Measurements from ENCODE around the gene LRRC66.

LRRC66 gene

DNA sequence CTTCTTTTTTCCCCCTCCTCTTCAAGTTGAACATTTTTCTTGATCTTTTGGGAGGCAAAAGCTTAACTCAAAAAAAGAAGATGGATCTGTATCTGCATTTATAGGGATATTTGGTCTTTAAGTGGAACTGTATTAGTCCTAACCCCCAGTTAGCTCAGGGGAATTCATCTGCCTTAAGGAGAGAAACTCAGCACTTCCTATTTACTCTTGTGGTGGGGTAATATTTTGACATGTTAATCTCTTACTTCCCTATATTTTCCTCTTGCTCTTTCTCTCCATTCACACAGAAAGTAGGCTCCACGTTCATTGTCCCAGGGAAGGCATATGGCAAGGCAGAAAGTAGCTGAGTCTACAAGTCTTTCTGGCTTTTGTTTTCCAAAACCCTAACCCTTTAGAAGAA, 5.3 kb downstream of the LRRC66 start:
- DNase-seq, result no peak
- WGBS (ENCODE audit: extremely low coverage, insufficient coverage, insufficient read length), result no CpG with 5 or more reads among the region's 1 CpG
- H3K14ac ChIP-seq (ENCODE audit: low read length), result no peak overlapping the region
- no peak overlapping the region for H3K4me3 ChIP-seq (ENCODE audit: low read depth, low read length)
- no peaks in the 10 kb centered on the region for H3K9me3 ChIP-seq (ENCODE audit: insufficient read depth, low read depth, low read length)
- no peaks in the 10 kb centered on the region for H3K27me3 ChIP-seq (ENCODE audit: insufficient read depth, low read length)
- H3K36me3 ChIP-seq (ENCODE audit: control insufficient read depth in 1 of 2, insufficient read depth in 2 of 2, low read length in 2 of 2), result no peaks in the 10 kb centered on the region
- H3K4me1 ChIP-seq (ENCODE audit: control insufficient read depth in 1 of 2, insufficient read depth in 2 of 2, low read length in 2 of 2), result no peaks in the 10 kb centered on the region
- no peak overlapping the region for H3K23ac ChIP-seq (ENCODE audit: low read length)
- no peak overlapping the region for H4K91ac ChIP-seq (ENCODE audit: low read depth, low read length)
- no peak overlapping the region for H4K12ac ChIP-seq (ENCODE audit: low read depth, low read length)
- H2BK5ac ChIP-seq (ENCODE audit: low read depth, low read length, poor library complexity), result no peak overlapping the region
- no peak overlapping the region for H3K9ac ChIP-seq (ENCODE audit: low read length)
- no peak overlapping the region for H4K8ac ChIP-seq (ENCODE audit: low read depth, low read length)
- H3K4me2 ChIP-seq (ENCODE audit: low read length), result no peak overlapping the region
- no peak overlapping the region for H2AFZ ChIP-seq (ENCODE audit: insufficient read depth, low read length, poor library complexity)
- H3K79me1 ChIP-seq (ENCODE audit: low read length), result no peaks in the 10 kb centered on the region
- H3K79me2 ChIP-seq (ENCODE audit: control insufficient read depth, insufficient read depth, low read length, poor library complexity), result no peaks in the 10 kb centered on the region
- no peak overlapping the region for H2BK120ac ChIP-seq (ENCODE audit: insufficient read depth, low read length, poor library complexity)
- no peak overlapping the region for H3K27ac ChIP-seq (ENCODE audit: low read depth, low read length)
- no peak overlapping the region for H3K18ac ChIP-seq (ENCODE audit: low read length)
- no peak overlapping the region for H2AK5ac ChIP-seq (ENCODE audit: low read length)
- no peak overlapping the region for H3K4ac ChIP-seq (ENCODE audit: low read depth, low read length)
- H2BK12ac ChIP-seq (ENCODE audit: low read length), result no peak overlapping the region

- Histone ChIP-seq H4K91ac (ENCODE audit: low read depth, low read length) (no peak overlapping the region), H3K9ac (ENCODE audit: low read length) (no peak overlapping the region), H3K4me3 (ENCODE audit: low read depth, low read length) (no peak overlapping the region), H4K12ac (ENCODE audit: low read depth, low read length) (no peak overlapping the region), H2AFZ (ENCODE audit: insufficient read depth, low read length, poor library complexity) (no peak overlapping the region), H2BK12ac (ENCODE audit: low read length) (no peak overlapping the region), H3K9me3 (ENCODE audit: insufficient read depth, low read depth, low read length) (no peaks in the 10 kb centered on the region), H3K4ac (ENCODE audit: low read depth, low read length) (no peak overlapping the region), H3K4me1 (ENCODE audit: control insufficient read depth in 1 of 2, insufficient read depth in 2 of 2, low read length in 2 of 2) (no peaks in the 10 kb centered on the region), H4K8ac (ENCODE audit: low read depth, low read length) (no peak overlapping the region), H3K14ac (ENCODE audit: low read length) (no peak overlapping the region), H3K23ac (ENCODE audit: low read length) (no peak overlapping the region), H3K27ac (ENCODE audit: low read depth, low read length) (no peak overlapping the region), H2AK5ac (ENCODE audit: low read length) (no peak overlapping the region), H3K27me3 (ENCODE audit: insufficient read depth, low read length) (no peaks in the 10 kb centered on the region), H3K36me3 (ENCODE audit: control insufficient read depth in 1 of 2, insufficient read depth in 2 of 2, low read length in 2 of 2) (no peaks in the 10 kb centered on the region), H3K4me2 (ENCODE audit: low read length) (no peak overlapping the region), H3K79me1 (ENCODE audit: low read length) (no peaks in the 10 kb centered on the region), H3K79me2 (ENCODE audit: control insufficient read depth, insufficient read depth, low read length, poor library complexity) (no peaks in the 10 kb centered on the region), H3K18ac (ENCODE audit: low read length) (no peak overlapping the region), H2BK5ac (ENCODE audit: low read depth, low read length, poor library complexity) (no peak overlapping the region), H2BK120ac (ENCODE audit: insufficient read depth, low read length, poor library complexity) (no peak overlapping the region)
- no CpG with 5 or more reads among the region's 1 CpG for WGBS (ENCODE audit: extremely low coverage, insufficient coverage, insufficient read length)
- DNase-seq, result no peak
Measured at GRCh38 chr4:52012651-52013050, 7.5 kb downstream of the LRRC66 start.

GRCh38 chr4:52010986-52011385, 9.2 kb downstream of the LRRC66 start:
- Histone ChIP-seq H3K4ac (ENCODE audit: low read depth, low read length) (no peak overlapping the region), H3K23ac (ENCODE audit: low read length) (no peak overlapping the region), H4K8ac (ENCODE audit: low read depth, low read length) (no peak overlapping the region), H4K12ac (ENCODE audit: low read depth, low read length) (no peak overlapping the region), H3K9ac (ENCODE audit: low read length) (no peak overlapping the region), H3K18ac (ENCODE audit: low read length) (no peak overlapping the region), H2BK12ac (ENCODE audit: low read length) (no peak overlapping the region), H3K4me2 (ENCODE audit: low read length) (no peak overlapping the region), H3K79me2 (ENCODE audit: control insufficient read depth, insufficient read depth, low read length, poor library complexity) (no peaks in the 10 kb centered on the region), H3K79me1 (ENCODE audit: low read length) (no peaks in the 10 kb centered on the region), H3K9me3 (ENCODE audit: insufficient read depth, low read depth, low read length) (no peaks in the 10 kb centered on the region), H3K4me3 (ENCODE audit: low read depth, low read length) (no peak overlapping the region), H2BK5ac (ENCODE audit: low read depth, low read length, poor library complexity) (no peak overlapping the region), H3K36me3 (ENCODE audit: control insufficient read depth in 1 of 2, insufficient read depth in 2 of 2, low read length in 2 of 2) (no peaks in the 10 kb centered on the region), H3K27me3 (ENCODE audit: insufficient read depth, low read length) (no peaks in the 10 kb centered on the region), H3K4me1 (ENCODE audit: control insufficient read depth in 1 of 2, insufficient read depth in 2 of 2, low read length in 2 of 2) (no peaks in the 10 kb centered on the region), H4K91ac (ENCODE audit: low read depth, low read length) (no peak overlapping the region), H2AK5ac (ENCODE audit: low read length) (no peak overlapping the region), H2AFZ (ENCODE audit: insufficient read depth, low read length, poor library complexity) (no peak overlapping the region), H2BK120ac (ENCODE audit: insufficient read depth, low read length, poor library complexity) (no peak overlapping the region), H3K14ac (ENCODE audit: low read length) (no peak overlapping the region), H3K27ac (ENCODE audit: low read depth, low read length) (no peak overlapping the region)
- no CpG with 5 or more reads among the region's 2 CpGs for WGBS (ENCODE audit: extremely low coverage, insufficient coverage, insufficient read length)
- DNase-seq, result no peak

- H3K9ac ChIP-seq (ENCODE audit: low read length), result no peak overlapping the region
- H3K18ac ChIP-seq (ENCODE audit: low read length), result no peak overlapping the region
- no CpG with 5 or more reads among the region's 4 CpGs for WGBS (ENCODE audit: extremely low coverage, insufficient coverage, insufficient read length)
- no peak overlapping the region for H2AFZ ChIP-seq (ENCODE audit: insufficient read depth, low read length, poor library complexity)
- no peak overlapping the region for H3K4me3 ChIP-seq (ENCODE audit: low read depth, low read length)
- no peak overlapping the region for H3K23ac ChIP-seq (ENCODE audit: low read length)
- no peaks in the 10 kb centered on the region for H3K79me2 ChIP-seq (ENCODE audit: control insufficient read depth, insufficient read depth, low read length, poor library complexity)
- H2BK5ac ChIP-seq (ENCODE audit: low read depth, low read length, poor library complexity), result no peak overlapping the region
- no peak overlapping the region for H2BK120ac ChIP-seq (ENCODE audit: insufficient read depth, low read length, poor library complexity)
- no peak overlapping the region for H4K12ac ChIP-seq (ENCODE audit: low read depth, low read length)
- no peak overlapping the region for H4K91ac ChIP-seq (ENCODE audit: low read depth, low read length)
- no peak overlapping the region for H3K4me2 ChIP-seq (ENCODE audit: low read length)
- H3K9me3 ChIP-seq (ENCODE audit: insufficient read depth, low read depth, low read length), result no peaks in the 10 kb centered on the region
- no peak overlapping the region for H2AK5ac ChIP-seq (ENCODE audit: low read length)
- no peak overlapping the region for H3K14ac ChIP-seq (ENCODE audit: low read length)
- H2BK12ac ChIP-seq (ENCODE audit: low read length), result no peak overlapping the region
- H4K8ac ChIP-seq (ENCODE audit: low read depth, low read length), result no peak overlapping the region
- DNase-seq, result no peak
- H3K27ac ChIP-seq (ENCODE audit: low read depth, low read length), result no peak overlapping the region
- H3K36me3 ChIP-seq (ENCODE audit: control insufficient read depth in 1 of 2, insufficient read depth in 2 of 2, low read length in 2 of 2), result no peaks in the 10 kb centered on the region
- no peaks in the 10 kb centered on the region for H3K79me1 ChIP-seq (ENCODE audit: low read length)
- H3K27me3 ChIP-seq (ENCODE audit: insufficient read depth, low read length), result no peaks in the 10 kb centered on the region
- H3K4ac ChIP-seq (ENCODE audit: low read depth, low read length), result no peak overlapping the region
- H3K4me1 ChIP-seq (ENCODE audit: control insufficient read depth in 1 of 2, insufficient read depth in 2 of 2, low read length in 2 of 2), result no peaks in the 10 kb centered on the region
Measured at GRCh38 chr4:52006887-52007286, 13.3 kb downstream of the LRRC66 start.

All from trophoblast cell (in vitro differentiated cells and primary cell).